Epithelial cell of esophagus (primary cell): ENCODE data around the gene ARVCF.

Experiments
- DNase-seq: peaks from one replicate; pipeline ENCODE4 v3.0.0; 2010; ENCODE audit warnings: low read depth
- H3K4me3 ChIP-seq: 2 replicates; pipeline ENCODE4 v1.5.1; 2011; ENCODE audit warnings: mild to moderate bottlenecking, low read length, control low read depth
- CTCF ChIP-seq: IDR thresholded peaks from 2 replicates; pipeline ENCODE4 v1.5.1; 2011; ENCODE audit warnings: low read depth, mild to moderate bottlenecking, low read length, control low read depth, inconsistent platforms; ENCODE audit not compliant: insufficient read depth; ENCODE audit errors: missing control alignments

The ARVCF gene

DNA sequence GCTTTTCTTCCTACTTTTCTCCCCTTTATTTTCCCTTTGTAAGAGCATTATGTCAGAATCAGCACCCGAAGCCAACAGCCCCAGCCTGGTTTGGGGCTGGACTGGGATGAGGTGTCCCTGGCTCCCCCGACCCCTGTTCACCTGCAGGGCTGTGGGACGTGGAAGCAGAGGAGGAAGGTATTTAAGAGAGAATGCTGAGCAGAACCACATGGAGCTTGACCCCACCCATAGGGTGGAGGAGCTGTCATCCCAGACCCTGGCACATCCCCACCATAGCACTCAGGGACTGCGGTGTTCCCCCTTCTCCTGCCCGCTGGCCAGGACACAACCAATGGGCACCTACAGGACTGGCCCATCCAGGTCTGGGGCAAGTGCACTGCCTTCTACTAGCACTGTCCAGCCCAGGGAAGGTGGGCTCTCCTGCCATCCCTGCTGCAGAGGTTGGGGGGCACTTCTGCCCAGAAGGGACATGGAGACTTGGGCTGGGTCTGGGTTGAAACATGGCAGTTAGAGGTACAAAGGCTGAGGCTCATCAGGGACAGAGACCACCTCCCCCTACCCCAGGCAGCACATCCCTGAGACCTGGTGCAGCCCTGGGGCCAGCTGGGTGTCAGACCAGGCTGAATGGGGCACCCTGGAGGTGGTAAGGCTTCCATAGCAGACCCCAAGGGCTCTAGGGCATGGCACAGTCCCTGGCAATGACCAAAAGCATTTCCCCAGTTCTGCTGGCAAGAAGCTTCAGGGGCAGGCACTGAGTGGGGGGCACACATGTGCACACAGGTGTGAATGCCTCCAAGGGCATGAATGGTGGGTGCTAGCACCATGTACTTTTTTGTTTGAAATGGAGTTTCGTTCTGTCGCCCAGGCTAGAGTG is 23.9 kb upstream of the ARVCF start:
- no peak overlapping the region for H3K4me3 ChIP-seq
- no peak for TF ChIP-seq CTCF
- DNase-seq = no peak

DNA sequence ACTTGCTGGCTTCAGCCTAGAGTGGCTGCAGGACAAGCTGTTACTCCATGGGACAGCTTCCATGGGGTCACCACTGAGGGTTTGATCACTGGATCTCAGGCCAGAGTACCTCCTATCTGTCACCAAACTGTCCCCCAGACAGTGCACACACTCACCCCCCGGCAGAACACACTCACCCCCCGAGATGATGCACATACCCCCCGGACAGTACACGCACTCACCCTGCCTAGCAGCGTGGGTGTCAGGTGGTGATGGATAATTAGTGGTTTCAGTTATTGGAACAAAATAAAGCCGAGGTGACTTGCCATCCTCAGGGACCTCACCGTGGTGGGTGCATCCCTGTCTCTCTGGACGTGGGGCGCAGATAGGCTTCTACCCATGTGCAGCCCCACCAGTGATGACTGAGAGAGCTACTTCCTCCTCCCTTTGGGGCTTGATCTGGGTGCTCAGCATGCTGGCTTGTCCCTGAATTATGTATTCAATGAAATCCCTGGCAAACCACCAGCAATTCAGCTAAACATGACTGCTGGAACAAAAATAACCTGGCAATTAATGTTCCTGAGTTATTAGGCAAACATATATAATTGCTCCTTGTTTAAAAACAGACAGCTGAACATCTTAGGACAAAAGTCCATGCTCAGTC is 23.2 kb upstream of the ARVCF start:
- no peak for DNase-seq
- H3K4me3 ChIP-seq = no peak overlapping the region
- no peak for TF ChIP-seq CTCF

GRCh38 chr22:20038574-20038973 is 22.0 kb upstream of the ARVCF start:
- H3K4me3 ChIP-seq = no peak overlapping the region
- no peak for DNase-seq
- no peak for TF ChIP-seq CTCF

DNA sequence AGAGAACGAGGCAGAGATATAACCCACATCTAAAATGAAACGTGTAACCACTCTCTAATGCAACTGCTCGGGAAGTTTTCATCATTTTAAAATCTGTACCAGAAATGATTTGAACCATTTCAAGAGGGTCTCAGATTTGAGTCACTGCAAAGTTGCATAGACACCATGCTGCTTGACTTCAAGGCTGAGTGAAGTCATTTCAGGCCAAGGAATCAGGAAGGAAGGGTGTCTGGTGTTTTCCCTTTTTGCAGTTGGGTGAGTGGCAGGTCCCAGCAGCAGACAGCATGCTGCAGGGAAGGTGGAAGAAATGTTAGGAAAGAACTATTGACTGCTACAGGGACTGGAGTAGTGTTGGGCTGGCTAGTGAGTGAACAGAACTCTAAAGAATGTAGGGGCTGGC is 20.8 kb upstream of the ARVCF start:
- TF ChIP-seq CTCF = no peak
- H3K4me3 ChIP-seq = no peak overlapping the region
- no peak for DNase-seq

- H3K4me3 ChIP-seq = no peak overlapping the region
- DNase-seq = no peak
- TF ChIP-seq CTCF = no peak
Observed at GRCh38 chr22:20036535-20037392, 20.1 kb upstream of the ARVCF start.

DNA sequence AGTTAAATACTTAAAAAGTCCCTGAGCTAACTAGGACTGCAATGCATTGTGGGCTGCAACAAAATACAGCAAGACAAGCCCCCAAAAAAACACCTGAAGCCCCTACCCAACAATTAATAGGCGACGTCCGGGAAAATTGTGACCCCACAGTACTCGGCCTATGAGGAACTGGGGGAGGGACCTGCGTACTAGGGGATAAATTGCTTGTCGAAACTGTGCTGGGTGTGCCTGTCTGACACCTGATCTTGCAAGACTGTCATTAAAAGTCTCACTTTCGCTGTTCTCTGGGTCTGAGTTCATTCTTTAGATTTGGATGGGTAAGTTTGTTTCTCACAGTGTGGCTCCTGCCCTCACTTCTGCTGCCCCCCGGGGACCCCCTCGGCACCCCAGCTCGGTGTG is 19.5 kb upstream of the ARVCF start:
- no peak for TF ChIP-seq CTCF
- no peak overlapping the region for H3K4me3 ChIP-seq
- DNase-seq = no peak
